GM15510 (cell line): ENCODE measurements around the gene SERPINA1.

Experiments used
- POLR2A ChIP-seq: IDR thresholded peaks from 3 replicates; pipeline ENCODE4 v1.6.1; 2011; ENCODE audit warnings: borderline replicate concordance; ENCODE audit not compliant: insufficient read length; ENCODE audit errors: extremely low read depth

Gene SERPINA1

GRCh38 chr14:94390372-94391086 is 2.1 kb upstream of the SERPINA1 start:
- TF ChIP-seq POLR2A, result no peak

GRCh38 chr14:94389731-94390371 is 1.4 kb upstream of the SERPINA1 start:
- TF ChIP-seq POLR2A, result no peak

GRCh38 chr14:94389104-94389469 is 685 bp upstream of the SERPINA1 start:
- no peak for TF ChIP-seq POLR2A

- no peak for TF ChIP-seq POLR2A
These were observed 397 bp downstream of the SERPINA1 start for GRCh38 chr14:94388027-94388383.

GRCh38 chr14:94387051-94388026 is 1.1 kb downstream of the SERPINA1 start:
- TF ChIP-seq POLR2A, result no peak

GRCh38 chr14:94386085-94387031 is 2.0 kb downstream of the SERPINA1 start:
- no peak for TF ChIP-seq POLR2A

- no peak for TF ChIP-seq POLR2A
These were observed 2.8 kb downstream of the SERPINA1 start for GRCh38 chr14:94385553-94386057.

- TF ChIP-seq POLR2A, result no peak
These were observed 4.1 kb downstream of the SERPINA1 start for GRCh38 chr14:94384342-94384741.

- TF ChIP-seq POLR2A, result no peak
These were observed 4.6 kb downstream of the SERPINA1 start for GRCh38 chr14:94383777-94384176.

- no peak for TF ChIP-seq POLR2A
These were observed 5.4 kb downstream of the SERPINA1 start for GRCh38 chr14:94382716-94383596.

GRCh38 chr14:94382099-94382715 is 6.2 kb downstream of the SERPINA1 start:
- TF ChIP-seq POLR2A, result no peak

GRCh38 chr14:94381149-94382030 is 7.0 kb downstream of the SERPINA1 start:
- TF ChIP-seq POLR2A, result no peak
